ENCODE data around the gene BEST3.

The BEST3 gene

DNA sequence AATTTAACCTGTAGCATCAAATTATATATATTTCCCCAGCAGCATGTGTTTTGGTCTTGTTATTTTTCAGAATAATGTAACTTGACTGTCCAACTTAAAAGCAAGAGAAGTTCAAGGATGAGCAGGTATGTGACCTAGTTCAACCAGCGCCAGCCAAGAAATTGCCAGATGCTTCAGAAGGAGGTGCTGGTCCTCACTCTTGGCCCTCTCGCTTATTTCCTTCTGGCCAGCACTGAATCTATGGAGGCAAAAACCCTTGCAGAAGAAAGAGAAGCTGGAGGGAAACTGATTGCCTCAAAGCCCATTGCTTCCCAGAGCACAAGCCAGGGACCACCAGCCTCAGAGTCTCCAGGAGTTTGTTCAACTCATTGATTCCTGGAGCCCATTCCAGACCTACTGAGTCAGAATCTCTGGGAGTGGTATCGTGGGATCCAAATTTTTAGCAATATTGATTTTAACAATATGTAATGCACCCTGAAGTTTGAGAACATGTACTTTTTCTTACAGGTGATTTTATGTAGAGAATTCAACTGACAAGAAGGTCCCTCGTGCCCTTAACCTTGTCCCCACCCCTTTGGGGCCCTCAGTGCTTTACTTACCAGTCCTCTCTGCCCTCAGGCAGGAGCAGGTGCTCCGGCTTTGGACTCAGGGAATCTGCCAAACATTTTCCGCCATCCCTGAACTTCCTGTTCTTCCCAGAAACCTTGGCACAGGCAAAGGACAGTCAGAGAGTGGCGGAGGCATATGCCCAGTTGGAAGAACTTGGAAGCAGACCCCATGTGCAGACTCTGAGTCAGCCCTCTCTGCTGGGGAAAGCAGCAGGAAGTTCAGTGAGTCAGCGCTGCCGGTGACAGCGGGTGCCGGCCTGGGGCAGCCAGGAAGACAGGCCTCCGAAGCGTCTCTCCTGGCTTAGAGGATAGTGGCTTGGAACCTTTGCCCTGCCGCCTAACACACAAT lies 10.4 kb downstream of the BEST3 start:
- DNase-seq = peak in 10 of 56 donors; percentile 1 to 37 (median 14)

DNA sequence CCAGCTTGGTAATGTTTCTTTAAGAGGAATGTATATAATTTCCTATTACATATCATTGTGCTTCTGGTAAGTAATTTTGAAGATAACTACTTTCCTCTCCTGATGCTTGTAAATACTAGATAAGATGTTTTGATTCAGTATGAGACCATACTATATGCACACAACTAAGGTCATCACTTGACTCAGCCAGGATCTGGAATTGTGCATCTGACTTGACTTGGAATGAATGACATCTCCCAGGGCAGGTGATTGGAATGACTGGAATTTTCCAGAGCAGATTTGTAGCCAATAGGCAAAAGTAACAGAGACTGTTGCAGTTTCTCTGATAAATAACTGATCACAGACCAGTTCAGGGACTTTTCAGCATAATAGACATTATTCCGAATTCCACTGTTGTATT lies 11.1 kb downstream of the BEST3 start:
- DNase-seq = no peak

DNA sequence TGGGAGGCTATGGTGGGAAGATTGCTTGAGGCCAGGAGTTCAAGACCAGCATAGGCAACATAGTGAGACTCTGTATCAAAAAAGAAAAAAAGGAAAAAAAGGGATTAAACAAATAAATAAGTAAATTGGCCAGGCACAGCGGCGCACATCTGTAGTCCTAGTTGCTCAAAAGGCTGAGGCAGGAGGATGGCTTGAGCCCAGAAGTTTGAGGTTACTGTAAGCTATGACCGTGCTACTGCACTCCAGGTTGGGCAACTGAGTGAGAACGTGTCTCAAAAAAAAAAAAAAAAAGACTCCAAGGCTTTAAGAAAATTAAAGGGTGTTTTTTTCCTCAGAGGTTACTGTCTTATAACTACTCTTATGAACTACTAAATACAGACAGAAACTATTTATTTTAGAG lies 11.7 kb downstream of the BEST3 start:
- no peak for DNase-seq

DNA sequence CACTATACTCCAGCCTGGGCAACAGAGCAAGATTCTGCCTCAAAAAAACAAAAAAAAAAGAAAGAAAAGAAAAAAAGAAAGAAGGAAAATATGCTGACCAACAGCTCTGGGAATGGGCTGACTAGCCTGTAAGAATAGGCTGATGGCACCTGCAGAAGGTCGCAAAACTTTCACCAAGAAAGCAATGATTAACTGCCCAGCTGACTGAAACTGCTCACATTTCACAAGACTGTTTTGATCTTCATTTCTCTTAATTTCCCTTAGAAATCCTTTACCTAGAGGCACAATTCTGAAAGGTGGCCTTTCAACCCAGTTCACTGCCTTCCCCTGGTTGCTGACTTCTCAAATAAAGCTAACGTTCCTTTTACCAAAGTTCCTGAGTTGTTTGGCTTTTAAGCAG lies 12.4 kb downstream of the BEST3 start:
- no peak for DNase-seq

DNA sequence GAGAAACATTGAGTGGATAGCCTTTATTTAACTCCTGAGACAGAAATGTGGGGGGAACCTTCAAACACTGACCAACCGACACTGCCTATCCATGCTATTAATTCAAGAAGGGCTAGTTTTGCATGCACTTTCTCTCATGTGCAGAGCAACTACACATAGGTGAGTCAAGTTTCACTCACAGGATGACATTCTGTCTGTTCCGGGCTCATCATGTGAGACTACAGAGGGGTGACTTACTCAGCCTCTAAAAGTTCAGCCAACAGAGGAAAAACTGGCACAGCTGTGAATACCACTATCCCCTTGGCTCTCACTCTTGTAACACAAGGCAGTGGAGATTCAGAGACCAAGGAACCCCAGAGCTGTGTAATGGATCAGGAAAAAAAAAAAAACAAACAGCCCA lies 13.3 kb downstream of the BEST3 start:
- no peak for DNase-seq

DNA sequence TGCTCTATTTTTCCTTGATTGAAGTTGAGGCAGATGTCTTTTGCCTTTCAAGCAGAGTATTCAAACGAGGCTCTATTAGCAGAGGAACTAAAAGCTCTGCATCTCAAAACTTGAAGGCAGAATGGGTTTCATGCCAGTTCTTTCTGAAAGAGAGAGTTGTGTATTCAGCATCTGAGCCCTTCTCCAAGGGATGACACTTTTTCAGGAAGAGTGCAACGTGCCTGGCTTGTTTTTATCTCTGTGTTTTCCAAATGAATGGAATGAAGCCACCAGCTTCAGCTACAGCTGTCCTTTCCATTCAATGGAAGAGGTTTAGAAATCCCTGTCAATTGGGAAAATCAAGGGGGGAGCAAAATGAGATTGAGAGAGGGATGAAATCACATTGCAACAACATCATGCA lies 14.6 kb downstream of the BEST3 start:
- peak in 7 of 56 donors; percentile 5 to 24 (median 15) for DNase-seq

DNA sequence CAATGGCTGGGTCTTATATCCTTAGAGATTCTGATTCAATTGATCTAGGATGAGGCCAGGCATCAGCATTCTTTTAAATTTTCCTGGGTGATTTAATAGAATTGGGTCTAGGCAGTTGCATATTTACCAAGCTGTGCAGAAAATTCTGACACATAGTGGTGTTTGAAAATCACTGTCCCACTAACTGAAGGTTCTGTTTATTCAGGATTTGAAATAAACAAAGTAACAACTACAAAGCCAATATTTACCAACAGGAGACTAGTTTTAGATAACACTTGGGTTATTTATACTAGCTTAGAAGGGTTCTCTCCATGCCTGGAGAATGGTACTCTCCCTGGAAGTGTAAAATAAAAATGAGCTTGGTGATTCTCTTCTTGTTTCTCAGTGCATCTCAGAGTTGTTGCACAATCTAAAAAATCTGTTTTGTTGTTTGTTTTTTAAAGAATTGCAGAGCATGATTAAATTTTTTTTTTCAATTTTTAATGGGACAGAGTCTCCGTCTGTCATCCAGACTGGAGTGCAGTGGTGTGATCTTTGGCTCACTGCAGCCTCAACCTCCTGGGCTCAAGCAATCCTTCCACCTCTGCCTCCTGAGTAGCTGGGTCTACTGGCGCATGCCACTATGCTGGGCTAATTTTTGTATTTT lies 16.9 kb downstream of the BEST3 start:
- no peak for DNase-seq

DNA sequence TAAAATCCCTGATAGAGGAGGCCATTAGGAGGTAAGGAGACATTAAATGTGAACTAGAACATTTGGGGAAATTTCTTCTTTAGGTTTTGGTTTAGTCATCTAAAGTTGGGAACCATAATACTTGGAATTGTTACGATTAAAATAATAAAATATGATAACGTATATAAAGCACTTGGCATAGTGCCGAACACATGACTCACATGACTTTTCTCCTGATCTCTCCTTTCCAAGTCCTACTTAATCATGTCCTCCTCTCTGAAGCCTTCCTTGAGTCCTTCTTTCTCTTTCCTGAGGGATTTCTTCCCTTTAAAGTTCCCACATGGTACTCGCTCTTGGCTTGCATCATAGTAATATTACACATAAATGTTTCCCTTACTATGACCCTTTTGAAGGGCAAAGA lies 20.0 kb downstream of the BEST3 start:
- DNase-seq = no peak

DNA sequence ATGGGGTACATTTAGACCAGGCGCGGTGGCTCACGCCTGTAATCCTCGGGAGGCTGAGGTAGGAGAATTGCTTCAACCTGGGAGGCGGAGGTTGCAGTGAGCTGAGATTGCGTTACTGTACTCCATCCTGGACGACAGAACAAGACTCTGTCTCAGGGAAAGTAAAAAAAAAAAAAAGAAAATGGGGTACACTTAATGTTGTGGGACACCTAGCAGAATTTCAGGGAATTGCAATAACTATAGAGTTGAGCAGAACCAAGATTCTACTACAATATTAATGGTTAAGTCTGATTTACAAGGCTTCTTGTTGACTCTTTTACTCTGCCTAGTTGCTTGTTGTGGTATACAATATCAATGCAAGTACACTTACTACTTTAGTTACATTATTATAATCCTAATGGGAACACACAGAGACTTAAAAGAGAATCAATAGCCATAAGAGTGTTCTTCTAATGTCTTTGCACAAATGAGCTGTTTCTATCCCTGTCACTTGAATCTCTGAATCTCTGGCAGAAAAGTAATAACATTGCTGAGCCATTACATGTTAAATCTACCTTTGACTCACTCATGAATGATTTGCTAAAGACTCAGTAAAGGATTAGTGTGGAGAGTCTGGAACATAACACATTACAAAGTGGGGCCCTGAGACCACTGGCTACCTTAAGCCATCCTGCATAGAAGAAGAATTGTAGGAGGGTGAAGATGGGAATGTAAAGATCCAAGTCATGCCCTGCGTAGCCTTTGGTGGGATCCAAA lies 22.7 kb downstream of the BEST3 start:
- DNase-seq = no peak

DNA sequence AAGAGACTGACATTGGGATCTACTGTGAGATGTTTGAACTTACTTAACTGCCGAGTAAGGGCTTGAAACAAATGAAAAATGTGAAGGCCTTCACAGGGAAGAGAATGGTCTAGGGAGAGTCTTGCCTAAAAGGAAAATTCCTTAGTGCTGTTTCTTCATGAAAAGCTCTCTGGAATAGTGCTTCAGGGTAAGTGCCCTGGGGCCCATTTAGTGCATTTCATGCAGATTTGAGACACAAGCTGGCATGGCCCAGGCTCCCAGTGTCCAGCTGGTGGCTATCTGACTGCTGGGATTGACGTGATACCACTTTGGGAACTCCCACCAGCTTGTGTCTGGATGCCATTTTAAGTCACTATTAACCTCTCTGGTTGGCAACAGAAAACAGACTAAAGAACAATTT lies 26.9 kb downstream of the BEST3 start:
- no peak for DNase-seq

DNA sequence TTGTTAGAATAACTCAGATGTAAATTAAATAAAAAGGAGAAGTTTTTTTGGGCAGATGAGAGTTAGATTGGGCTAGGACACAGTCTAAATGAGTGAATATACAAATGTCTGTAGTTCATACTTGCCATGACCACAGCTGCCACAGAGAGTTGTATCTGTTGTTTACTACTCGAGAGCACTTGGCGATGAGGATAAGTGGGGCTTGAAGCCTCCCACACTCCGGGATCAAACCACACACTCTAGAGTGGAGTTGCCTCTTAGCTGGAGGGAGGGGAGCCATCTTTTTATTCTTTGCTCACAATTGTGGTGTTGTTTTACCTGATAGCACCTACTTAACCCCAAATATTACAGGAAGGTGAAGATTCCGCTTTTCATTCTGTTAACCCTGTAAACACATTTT lies 27.5 kb downstream of the BEST3 start:
- DNase-seq = no peak

DNA sequence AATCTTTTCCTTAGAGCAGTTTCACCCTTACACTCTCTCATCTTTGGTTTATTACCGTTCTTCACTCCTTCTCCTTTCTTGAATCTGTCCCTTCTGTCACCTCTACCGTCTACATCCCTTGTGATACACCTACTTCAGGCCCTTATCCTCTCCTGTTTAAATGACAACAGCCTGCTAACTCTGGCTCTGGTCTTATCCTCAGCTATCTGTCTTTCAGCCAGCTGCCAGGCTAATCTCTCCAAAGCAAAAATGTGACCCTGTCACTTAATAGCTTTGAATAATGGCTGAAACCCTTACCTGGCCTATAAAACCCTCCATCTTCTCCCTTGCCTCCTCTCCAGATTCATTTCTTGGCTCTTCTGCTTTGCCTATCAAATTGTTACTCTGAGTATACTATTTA lies 32.3 kb downstream of the BEST3 start:
- no peak for DNase-seq

DNA sequence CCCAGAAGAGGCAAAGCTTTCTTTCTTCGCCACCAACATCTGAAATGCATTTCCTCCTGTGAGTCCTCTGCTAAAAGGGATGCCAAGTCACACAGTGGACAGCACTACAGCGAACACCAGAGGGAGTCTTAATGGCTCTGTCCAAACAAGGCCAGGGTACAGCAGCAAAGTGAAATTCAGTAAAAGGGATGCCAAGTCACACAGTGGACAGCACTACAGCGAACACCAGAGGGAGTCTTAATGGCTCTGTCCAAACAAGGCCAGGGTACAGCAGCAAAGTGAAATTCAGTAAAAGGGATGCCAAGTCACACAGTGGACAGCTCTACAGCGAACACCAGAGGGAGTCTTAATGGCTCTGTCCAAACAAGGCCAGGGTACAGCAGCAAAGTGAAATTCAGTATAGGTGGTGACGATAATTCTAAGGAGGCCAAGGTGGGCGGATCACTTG lies 34.1 kb downstream of the BEST3 start:
- DNase-seq = peak in 4 of 56 donors; percentile 1 to 20 (median 14)

DNA sequence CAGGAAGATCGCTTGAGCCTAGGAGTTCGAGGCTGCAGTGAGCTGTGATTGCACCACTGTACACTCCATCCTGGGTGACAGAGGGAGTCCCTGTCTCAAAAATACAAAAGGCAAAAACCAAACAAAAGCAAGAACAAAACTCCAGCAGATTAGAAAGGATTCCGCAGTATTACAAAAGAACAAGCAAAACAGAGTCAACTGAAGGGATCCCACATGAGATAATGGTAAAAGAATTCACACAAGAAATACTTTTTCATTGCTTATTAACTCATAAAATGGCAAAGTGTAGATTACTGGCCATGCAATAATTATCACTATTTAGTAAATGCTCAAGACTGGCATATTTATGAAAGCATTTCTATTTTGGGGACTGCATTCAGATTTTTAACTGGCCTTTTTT lies 35.4 kb downstream of the BEST3 start:
- no peak for DNase-seq

DNA sequence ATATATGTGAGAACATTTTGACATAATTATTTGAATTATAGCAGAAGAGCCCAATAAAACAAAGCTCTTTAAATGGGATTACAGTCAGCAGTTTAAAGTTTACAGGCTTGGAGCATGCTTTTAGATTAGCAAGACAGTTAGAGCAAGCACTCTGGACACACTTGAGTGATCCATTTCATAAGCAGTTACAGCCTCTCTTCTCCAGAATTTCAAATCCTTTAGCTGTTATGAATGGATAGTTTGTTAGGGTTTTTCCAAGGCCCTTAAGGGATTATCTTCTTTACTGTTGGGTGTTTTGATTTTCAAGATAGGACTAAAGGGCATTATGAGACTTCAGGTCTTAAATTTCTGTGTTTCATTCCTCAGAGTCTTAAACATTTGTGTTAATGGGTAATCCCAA lies 36.3 kb downstream of the BEST3 start:
- DNase-seq = no peak

DNA sequence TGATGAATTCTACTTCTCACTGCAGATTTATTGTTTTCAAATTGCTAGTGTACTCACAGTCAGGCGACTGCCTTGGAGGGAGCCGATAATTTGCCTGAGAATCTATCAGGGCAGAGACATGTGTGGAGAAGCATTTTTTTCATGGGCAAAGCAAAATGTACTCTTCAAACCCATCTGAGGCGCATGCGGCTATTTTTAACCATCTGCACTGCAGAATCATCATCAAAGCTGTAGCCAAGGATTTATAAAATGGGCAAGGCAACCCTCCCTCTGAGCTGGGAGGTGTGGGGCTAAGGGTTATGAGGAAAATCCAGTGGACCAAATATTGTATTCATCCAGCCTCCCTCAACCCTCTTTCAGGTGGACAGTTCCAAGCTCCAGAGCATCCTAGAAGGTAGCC lies 37.7 kb downstream of the BEST3 start:
- peak in 2 of 56 donors; percentile 7 to 9 for DNase-seq

DNA sequence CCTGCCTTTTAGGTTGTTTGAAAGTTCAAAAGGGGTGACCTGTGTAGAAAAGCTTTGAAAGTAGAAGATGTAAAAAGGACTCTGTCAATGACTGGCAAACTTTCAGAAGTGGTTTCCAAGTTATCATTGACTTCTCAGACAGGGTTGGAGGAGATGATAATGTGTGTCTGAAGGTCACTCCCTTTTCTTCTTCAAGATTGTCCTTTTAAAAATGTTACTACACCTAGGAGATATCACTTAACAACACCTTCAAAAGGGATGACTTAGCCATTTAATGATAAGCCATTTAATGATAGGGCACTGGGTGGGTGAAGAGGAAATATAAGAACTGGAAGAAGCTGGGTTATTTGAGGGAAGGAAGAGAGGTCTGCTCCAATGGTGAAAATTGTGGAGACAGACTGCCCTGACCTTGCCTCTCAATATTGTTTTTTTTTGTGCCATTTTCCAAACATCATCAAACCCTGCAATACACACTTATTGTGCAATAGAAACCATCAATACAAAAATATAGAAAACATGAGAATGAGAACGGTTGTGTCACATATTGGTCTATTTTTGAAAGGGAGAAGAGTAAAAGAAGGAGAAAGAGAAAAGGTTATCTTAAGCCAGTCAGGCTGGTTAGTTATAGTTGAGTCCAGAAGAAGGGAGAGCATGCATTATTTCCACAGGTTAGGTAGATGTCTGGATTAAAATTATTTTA lies 38.8 kb downstream of the BEST3 start:
- DNase-seq = no peak

DNA sequence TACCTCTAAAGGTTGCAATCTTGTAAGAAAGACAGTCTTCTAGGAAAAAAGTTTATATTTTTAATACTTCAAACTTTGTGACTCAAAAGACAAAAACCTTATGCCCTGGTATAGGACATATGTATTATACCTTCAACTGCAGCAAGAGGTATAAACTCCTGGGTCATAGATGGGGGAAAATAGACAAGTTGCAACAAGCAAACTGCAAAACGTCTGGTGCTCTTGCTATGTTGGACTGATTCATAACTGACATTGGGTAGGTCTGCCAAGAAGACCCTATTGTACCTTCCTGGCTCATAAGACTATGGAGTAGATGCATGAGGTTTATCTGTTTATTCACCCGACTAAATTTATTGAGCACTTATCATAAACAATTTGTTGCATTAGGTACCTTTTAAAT lies 40.9 kb downstream of the BEST3 start:
- no peak for DNase-seq

DNA sequence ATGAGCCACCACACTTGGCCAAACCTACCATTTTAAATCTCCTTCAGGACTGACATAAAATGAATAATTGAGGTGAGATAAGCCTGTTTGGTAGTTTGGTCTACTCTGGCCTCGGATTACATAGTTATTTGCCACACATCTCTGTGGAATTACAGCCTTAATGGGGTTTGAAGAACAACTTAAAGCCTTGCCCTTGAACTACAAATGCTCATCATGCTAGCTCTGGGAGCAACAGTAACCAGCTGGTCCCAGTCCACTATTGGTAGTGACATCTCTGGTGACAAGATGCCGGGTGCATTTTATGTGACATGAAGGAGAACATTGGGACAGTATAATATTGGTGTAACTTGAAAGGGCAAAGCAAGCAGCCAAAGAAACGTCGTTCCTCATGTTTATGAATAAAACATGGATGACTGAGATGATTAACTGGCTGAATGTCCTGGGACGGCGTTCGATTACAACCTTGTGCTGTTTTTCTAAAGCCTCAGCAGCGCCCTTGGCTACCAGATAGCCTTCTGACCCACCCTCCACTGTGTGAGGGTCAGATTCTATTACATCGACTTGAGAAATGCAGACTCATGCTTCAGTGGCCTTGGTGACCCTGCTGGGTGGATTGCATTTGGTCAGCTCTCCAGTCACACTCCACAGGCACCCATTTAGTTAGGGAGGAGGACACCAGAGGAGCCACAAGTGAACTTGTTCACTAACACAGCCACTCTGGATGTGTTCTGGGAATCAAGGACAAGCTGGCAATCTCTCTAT lies 41.5 kb downstream of the BEST3 start:
- DNase-seq = no peak

DNA sequence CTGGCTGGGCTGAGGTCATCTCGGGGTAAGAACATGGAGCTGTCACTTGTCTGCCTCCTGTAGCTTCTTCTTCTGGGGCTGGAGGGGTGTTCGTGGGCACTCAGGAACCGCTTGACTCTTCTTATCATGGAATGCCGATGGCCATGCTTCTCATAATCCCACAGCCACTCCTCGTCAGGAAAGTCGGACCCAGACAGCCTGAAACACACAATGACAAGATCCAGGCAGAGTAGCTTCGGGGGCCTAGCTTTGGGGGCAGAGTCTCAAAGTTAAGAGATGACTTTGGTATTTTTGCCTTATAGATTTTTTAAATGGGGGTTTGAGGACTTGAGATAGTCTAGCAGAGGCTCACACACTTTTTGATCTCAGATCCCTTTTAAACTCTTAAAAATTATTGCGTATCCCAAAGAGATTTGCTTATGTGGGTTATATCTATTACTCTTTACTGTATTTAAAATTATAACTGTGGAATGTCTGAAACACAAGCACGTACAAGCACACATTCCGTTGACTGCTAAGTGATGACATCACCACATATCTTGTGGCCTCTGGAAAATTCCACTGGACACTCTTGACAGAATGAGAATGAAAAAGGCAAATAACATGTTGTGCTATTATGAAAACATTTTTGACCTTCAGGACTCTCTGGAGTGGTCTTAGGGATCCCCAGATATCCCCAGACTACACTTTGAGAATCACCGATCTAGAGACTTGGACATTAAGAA lies 43.3 kb downstream of the BEST3 start:
- no peak for DNase-seq

Data from amygdala (tissue), 56 donors.